Epithelial cell of proximal tubule (primary cell): ENCODE data around the gene VEZT. TPM values are rescaled to one million over a fixed set of nuclear protein-coding genes. Genes with fewer than 3 reads are reported as not detected.
"Not testable (repeated sequence)": the region's sequence is repeated elsewhere in the genome, so short reads cannot be mapped to it uniquely, and the experiment has no call there.

Experiments
- DNase-seq: peaks from one replicate; pipeline ENCODE4 v3.0.0-alpha.2; 2011; ENCODE audit warnings: low read depth
- H3K4me3 ChIP-seq: 2 replicates; pipeline ENCODE4 v1.5.1; 2011; ENCODE audit warnings: low read depth, mild to moderate bottlenecking, low read length
- CTCF ChIP-seq: conservative IDR thresholded peaks from 2 replicates; pipeline ENCODE4 v1.5.1; 2012; ENCODE audit warnings: low read depth, mild to moderate bottlenecking, low read length
- total RNA-seq: library from RNA; depleted of rRNA; stranded (reverse); fragments of >200 nt; gene quantifications from 2 replicates; pipeline ENCODE4 v1.2.3, GENCODE V29; 2015

VEZT gene
- total RNA-seq, 1 donor from 2014 or later = 99.4 TPM

- DNase-seq = no peak
- TF ChIP-seq CTCF = no peak
- H3K4me3 ChIP-seq = no peak overlapping the region
Observed at GRCh38 chr12:95316798-95317197, 99.2 kb downstream of the VEZT start.

GRCh38 chr12:95318071-95318545 lies 100.5 kb downstream of the VEZT start:
- TF ChIP-seq CTCF = no peak
- DNase-seq = peak; percentile 42
- H3K4me3 ChIP-seq = no peak overlapping the region

GRCh38 chr12:95319694-95320331 lies 102.2 kb downstream of the VEZT start:
- no peak for TF ChIP-seq CTCF
- DNase-seq = no peak
- H3K4me3 ChIP-seq = no peak overlapping the region

- TF ChIP-seq CTCF = no peak
- DNase-seq = no peak
- H3K4me3 ChIP-seq = no peak overlapping the region
Observed at GRCh38 chr12:95321516-95322246, 104.1 kb downstream of the VEZT start.

GRCh38 chr12:95322326-95322725 lies 104.7 kb downstream of the VEZT start:
- H3K4me3 ChIP-seq = no peak overlapping the region

GRCh38 chr12:95323212-95323611 lies 105.6 kb downstream of the VEZT start:
- H3K4me3 ChIP-seq = no peak overlapping the region
- no peak for DNase-seq
- TF ChIP-seq CTCF = no peak

More at GRCh38 chr12:95322326-95322725, 104.7 kb downstream of the VEZT start:
- TF ChIP-seq CTCF = no peak
- DNase-seq = no peak

GRCh38 chr12:95324246-95324645 lies 106.6 kb downstream of the VEZT start:
- DNase-seq, H3K4me3 ChIP-seq: not testable (repeated sequence)
